ENCODE data around the gene PRPS1L1. TPM values are rescaled to one million over a fixed set of nuclear protein-coding genes. Genes with fewer than 3 reads are reported as not detected.

PRPS1L1 gene
- total RNA-seq, 1 donor = not detected

DNA sequence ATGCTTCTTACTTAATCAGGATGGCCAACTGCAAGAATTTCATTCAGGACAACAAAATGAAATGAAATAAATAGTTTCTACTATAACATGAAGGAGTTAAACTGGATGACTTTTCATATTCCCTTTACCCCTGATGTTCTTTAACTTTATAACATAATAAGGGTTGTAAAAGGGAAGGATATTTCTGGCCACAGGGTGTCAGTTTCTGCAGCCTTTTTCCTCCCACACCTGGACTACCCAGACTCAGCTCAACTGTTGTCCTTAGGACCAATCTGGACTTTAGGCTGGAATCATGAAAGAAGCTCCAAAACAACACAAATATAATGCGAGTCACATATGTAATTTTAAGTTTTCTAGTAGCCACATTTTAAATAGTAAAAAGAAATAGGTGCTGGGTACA lies 43.4 kb downstream of the PRPS1L1 start:
- H3K4me2 ChIP-seq (ENCODE audit: insufficient read depth, low read length) = no peak overlapping the region
- TF ChIP-seq, protein P1, sequence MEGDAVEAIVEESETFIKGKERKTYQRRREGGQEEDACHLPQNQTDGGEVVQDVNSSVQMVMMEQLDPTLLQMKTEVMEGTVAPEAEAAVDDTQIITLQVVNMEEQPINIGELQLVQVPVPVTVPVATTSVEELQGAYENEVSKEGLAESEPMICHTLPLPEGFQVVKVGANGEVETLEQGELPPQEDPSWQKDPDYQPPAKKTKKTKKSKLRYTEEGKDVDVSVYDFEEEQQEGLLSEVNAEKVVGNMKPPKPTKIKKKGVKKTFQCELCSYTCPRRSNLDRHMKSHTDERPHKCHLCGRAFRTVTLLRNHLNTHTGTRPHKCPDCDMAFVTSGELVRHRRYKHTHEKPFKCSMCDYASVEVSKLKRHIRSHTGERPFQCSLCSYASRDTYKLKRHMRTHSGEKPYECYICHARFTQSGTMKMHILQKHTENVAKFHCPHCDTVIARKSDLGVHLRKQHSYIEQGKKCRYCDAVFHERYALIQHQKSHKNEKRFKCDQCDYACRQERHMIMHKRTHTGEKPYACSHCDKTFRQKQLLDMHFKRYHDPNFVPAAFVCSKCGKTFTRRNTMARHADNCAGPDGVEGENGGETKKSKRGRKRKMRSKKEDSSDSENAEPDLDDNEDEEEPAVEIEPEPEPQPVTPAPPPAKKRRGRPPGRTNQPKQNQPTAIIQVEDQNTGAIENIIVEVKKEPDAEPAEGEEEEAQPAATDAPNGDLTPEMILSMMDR (IDR thresholded peaks at IDR 0.05; ENCODE audit: extremely low read depth, low read depth, low read length) = no peak
- H3K4me3 ChIP-seq (ENCODE audit: insufficient read depth, low read length) = no peak overlapping the region
- no peaks in the 10 kb centered on the region for H3K27me3 ChIP-seq (ENCODE audit: insufficient read depth, low read length)
- DNase-seq (ENCODE audit: insufficient read length, low spot score, missing footprints) = no peak
- peaks cover 7% of the 10 kb centered on the region for H3K4me1 ChIP-seq (ENCODE audit: insufficient read depth, low read length)
- H3K36me3 ChIP-seq (ENCODE audit: insufficient read depth, low read length) = no peaks in the 10 kb centered on the region
- no peak overlapping the region for H3K27ac ChIP-seq (ENCODE audit: low read depth, low read length)
- H3K9me3 ChIP-seq (ENCODE audit: low read depth, low read length) = no peaks in the 10 kb centered on the region
- H3K79me2 ChIP-seq (ENCODE audit: insufficient read depth, low read length) = no peaks in the 10 kb centered on the region
- no peaks in the 10 kb centered on the region for H4K20me1 ChIP-seq (ENCODE audit: insufficient read depth, low read length)
- no peak overlapping the region for H2AFZ ChIP-seq (ENCODE audit: low read length)

DNA sequence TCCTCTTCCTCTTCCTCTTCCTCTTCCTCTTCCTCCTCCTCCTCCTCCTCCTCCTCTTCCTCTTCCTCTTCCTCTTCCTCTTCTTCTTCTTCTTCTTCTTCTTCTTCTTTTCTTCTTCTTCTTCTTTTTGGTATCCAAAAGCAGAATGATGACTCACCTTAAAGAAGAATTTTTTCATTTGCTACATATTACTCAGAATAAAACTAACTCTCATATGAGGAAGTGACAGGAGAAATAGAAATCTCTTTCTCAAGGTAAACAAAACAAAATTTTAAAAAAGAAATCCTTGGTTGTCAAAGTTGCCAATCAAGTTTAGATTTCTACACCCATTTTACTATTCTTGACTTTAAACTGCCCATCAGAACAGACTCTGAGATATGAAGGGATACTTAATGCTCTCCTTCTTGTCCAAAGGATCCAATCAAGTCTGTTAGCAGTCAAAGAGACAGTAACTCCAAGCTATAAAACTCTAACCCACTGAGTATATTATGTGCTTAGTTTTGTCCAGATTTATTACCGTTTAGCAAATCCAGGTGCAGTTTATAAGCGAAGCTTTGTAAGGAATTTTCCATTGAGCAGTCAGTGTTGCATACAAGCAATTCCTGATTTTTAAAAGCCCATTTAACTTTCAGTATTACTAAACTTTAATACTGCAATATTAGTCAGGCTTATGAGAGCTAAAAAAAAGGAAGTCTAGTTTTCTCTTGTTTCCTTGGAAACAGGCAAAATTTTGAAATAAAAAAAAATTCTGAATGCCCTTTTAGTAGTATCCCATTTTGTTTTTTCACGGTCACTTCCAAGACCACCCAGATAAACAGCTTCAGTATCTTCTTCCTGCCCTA lies 44.2 kb downstream of the PRPS1L1 start:
- Histone ChIP-seq H3K27ac (ENCODE audit: low read depth, low read length) (no peak overlapping the region), H3K27me3 (ENCODE audit: insufficient read depth, low read length) (no peaks in the 10 kb centered on the region), H4K20me1 (ENCODE audit: insufficient read depth, low read length) (no peaks in the 10 kb centered on the region), H3K9me3 (ENCODE audit: low read depth, low read length) (no peaks in the 10 kb centered on the region), H3K36me3 (ENCODE audit: insufficient read depth, low read length) (no peaks in the 10 kb centered on the region), H3K79me2 (ENCODE audit: insufficient read depth, low read length) (no peaks in the 10 kb centered on the region), H3K4me3 (ENCODE audit: insufficient read depth, low read length) (no peak overlapping the region), H3K4me2 (ENCODE audit: insufficient read depth, low read length) (no peak overlapping the region), H2AFZ (ENCODE audit: low read length) (no peak overlapping the region), H3K4me1 (ENCODE audit: insufficient read depth, low read length) (peaks cover 7% of the 10 kb centered on the region)
- DNase-seq (ENCODE audit: insufficient read length, low spot score, missing footprints) = no peak
- TF ChIP-seq, protein P1 (IDR thresholded peaks at IDR 0.05; ENCODE audit: extremely low read depth, low read depth, low read length) = no peak

DNA sequence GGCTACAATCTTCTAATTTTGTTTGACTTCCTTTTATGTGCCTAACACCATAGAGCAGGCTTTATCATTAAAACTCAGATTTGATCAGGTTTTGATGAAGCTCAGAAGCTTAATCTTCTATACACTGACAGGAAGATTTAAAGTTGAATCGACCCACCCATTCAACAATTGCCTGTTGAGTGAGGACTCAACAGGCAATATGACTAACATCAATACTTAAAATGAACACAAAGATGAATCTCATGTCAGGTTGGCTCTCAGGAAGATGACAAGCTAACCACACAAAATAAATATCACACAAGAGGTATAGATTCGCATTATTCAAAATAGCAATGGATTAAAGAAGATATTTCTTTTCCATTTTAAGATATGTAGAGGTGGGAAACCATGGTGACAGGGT lies 50.7 kb downstream of the PRPS1L1 start:
- Histone ChIP-seq H3K4me2 (ENCODE audit: insufficient read depth, low read length) (no peak overlapping the region), H2AFZ (ENCODE audit: low read length) (no peak overlapping the region), H3K4me1 (ENCODE audit: insufficient read depth, low read length) (no peaks in the 10 kb centered on the region), H3K27me3 (ENCODE audit: insufficient read depth, low read length) (no peaks in the 10 kb centered on the region), H3K79me2 (ENCODE audit: insufficient read depth, low read length) (no peaks in the 10 kb centered on the region), H3K4me3 (ENCODE audit: insufficient read depth, low read length) (no peak overlapping the region), H3K27ac (ENCODE audit: low read depth, low read length) (no peak overlapping the region), H4K20me1 (ENCODE audit: insufficient read depth, low read length) (no peaks in the 10 kb centered on the region), H3K36me3 (ENCODE audit: insufficient read depth, low read length) (no peaks in the 10 kb centered on the region), H3K9me3 (ENCODE audit: low read depth, low read length) (no peaks in the 10 kb centered on the region)
- TF ChIP-seq, protein P1 (IDR thresholded peaks at IDR 0.05; ENCODE audit: extremely low read depth, low read depth, low read length) = no peak
- no peak for DNase-seq (ENCODE audit: insufficient read length, low spot score, missing footprints)

Other genes with a start within 250 kb of the PRPS1L1 start
- 59.7 and 61.3 TPM in 2 replicates for gene SNX13, start 87.4 kb downstream of the PRPS1L1 start, total RNA-seq